HepG2 (cell line): ENCODE measurements around the gene ZBTB7C.

Experiments used
- BCL6 ChIP-seq: IDR thresholded peaks from 2 replicates; pipeline ENCODE4 v1.6.1; 2016; ENCODE audit warnings: missing genetic modification reagents, missing compliant biosample characterization
- CBX5 ChIP-seq: sonication (generic); formaldehyde crosslinking; IDR thresholded peaks from 2 replicates; pipeline ENCODE4 v1.4.0; 2020; ENCODE audit warnings: missing genetic modification reagents, borderline replicate concordance
- CEBPG ChIP-seq: IDR thresholded peaks from 2 replicates; pipeline ENCODE4 v1.6.1; 2016
- DMAP1 ChIP-seq: IDR thresholded peaks from 2 replicates; pipeline ENCODE4 v1.6.1; 2016
- EP300 ChIP-seq, 3 experiments: sonication (generic) in 1 of 3; formaldehyde crosslinking in 1 of 3; IDR thresholded peaks; 2 replicates each; pipeline versions ENCODE4 v1.5.1 to v1.6.1; 2011 to 2020; ENCODE audit warnings: low read depth in 2 of 3, low read length in 2 of 3, borderline replicate concordance in 1 of 3, improper control_type of control experiment in 1 of 3, mild to moderate bottlenecking in 1 of 3, missing genetic modification reagents in 1 of 3, moderate library complexity in 1 of 3
- JARID2 ChIP-seq: sonication (generic); formaldehyde crosslinking; IDR thresholded peaks from 2 replicates; pipeline ENCODE4 v1.8.1; 2023; ENCODE audit warnings: missing genetic modification reagents, inconsistent platforms; ENCODE audit not compliant: insufficient replicate concordance
- KDM4B ChIP-seq: sonication (generic); formaldehyde crosslinking; IDR thresholded peaks from 2 replicates; pipeline ENCODE4 v1.4.0; 2020; ENCODE audit warnings: missing genetic modification reagents
- MBNL3 ChIP-seq: fragments of 250-450 bp; sonication (Bioruptor Pico); conservative IDR thresholded peaks from 2 replicates; pipeline ENCODE4 v1.8.0; 2022; ENCODE audit warnings: mild to moderate bottlenecking, inconsistent platforms
- POLR2A ChIP-seq, 2 experiments: IDR thresholded peaks; 2 replicates each; pipeline ENCODE4 v1.6.1; 2011; ENCODE audit warnings: low read depth in 2 of 2, low read length in 2 of 2, mild to moderate bottlenecking in 1 of 2, moderate library complexity in 1 of 2; ENCODE audit not compliant: insufficient read depth in 1 of 2
- ZBTB21 ChIP-seq: sonication (generic); formaldehyde crosslinking; IDR thresholded peaks from 2 replicates; pipeline ENCODE4 v1.4.0; 2020; ENCODE audit warnings: missing genetic modification reagents
- ZNF34 ChIP-seq: sonication (generic); formaldehyde crosslinking; IDR thresholded peaks from 2 replicates; pipeline ENCODE4 v1.4.0; 2020; ENCODE audit warnings: mild to moderate bottlenecking, missing genetic modification reagents, borderline replicate concordance
- ZNF776 ChIP-seq: sonication (generic); formaldehyde crosslinking; IDR thresholded peaks from 2 replicates; pipeline ENCODE4 v1.4.0; 2020; ENCODE audit warnings: mild to moderate bottlenecking, missing genetic modification reagents
- ZSCAN30 ChIP-seq: sonication (generic); formaldehyde crosslinking; IDR thresholded peaks from 2 replicates; pipeline ENCODE4 v1.5.0; 2020; ENCODE audit warnings: mild to moderate bottlenecking, missing genetic modification reagents
- TF ChIP-seq, protein P1 (sequence below): sonication (generic); formaldehyde crosslinking; IDR thresholded peaks from 2 replicates; pipeline ENCODE4 v1.4.0; 2020; ENCODE audit warnings: missing genetic modification reagents

DNA sequence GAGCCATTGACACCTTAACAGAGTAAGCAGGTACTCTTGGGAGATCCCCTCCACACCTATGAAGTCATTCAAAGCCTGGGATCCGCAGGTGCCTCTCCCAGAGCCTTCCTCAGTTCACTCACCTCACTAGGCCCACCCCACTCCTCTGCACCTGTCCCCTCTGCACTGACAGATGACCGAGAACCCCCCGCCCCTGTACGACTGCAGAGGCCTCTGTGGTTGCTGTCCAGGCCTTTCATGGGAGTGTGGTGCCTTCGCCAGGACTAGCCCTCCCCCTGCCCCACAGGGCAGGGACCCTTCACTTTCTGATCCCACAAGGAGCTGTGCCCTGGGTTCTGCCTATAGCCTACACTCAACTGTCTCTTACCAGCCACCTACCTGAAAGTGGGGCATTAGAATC lies 238.5 kb downstream of the ZBTB7C start:
- TF ChIP-seq EP300 (IDR thresholded peaks at IDR 0.05; ENCODE audit: low read depth in 2 of 2, low read length in 2 of 2) (no peak), EP300 (CRISPR knock-in tag; IDR thresholded peaks at IDR 0.05; ENCODE audit: borderline replicate concordance) (no peak), ZNF776 (CRISPR knock-in tag) (no peak), MBNL3 (CRISPR knock-in tag) (no peak), POLR2A (IDR thresholded peaks at IDR 0.05; ENCODE audit: insufficient read depth in 1 of 2, low read depth in 2 of 2, low read length in 2 of 2) (no peak), ZBTB21 (CRISPR knock-in tag) (no peak), DMAP1 (no peak), BCL6 (CRISPR knock-in tag) (no peak), CEBPG (CRISPR knock-in tag) (no peak), ZSCAN30 (CRISPR knock-in tag) (no peak), KDM4B (CRISPR knock-in tag) (no peak), CBX5 (CRISPR knock-in tag) (no peak), JARID2 (CRISPR knock-in tag) (no peak), ZNF34 (CRISPR knock-in tag) (no peak)
- TF ChIP-seq, protein P1, sequence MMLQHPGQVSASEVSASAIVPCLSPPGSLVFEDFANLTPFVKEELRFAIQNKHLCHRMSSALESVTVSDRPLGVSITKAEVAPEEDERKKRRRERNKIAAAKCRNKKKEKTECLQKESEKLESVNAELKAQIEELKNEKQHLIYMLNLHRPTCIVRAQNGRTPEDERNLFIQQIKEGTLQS (CRISPR knock-in tag) = no peak
